GM23248 (cell line): ENCODE results near the gene TIMM22. TPM values are rescaled to one million over a fixed set of nuclear protein-coding genes. Genes with fewer than 3 reads are reported as not detected.

ENCODE experiments used
- DNase-seq: peaks from one replicate; pipeline ENCODE4 v3.0.0-alpha.2; 2015
- H2AFZ ChIP-seq: fragments of 200-600 bp; sonication (generic); 2 replicates; pipeline ENCODE4 v1.6.1; 2016; ENCODE audit warnings: antibody characterized with exemption
- H3F3A ChIP-seq: fragments of 200-600 bp; sonication (generic); 2 replicates; pipeline ENCODE4 v1.6.1; 2016; ENCODE audit warnings: mild to moderate bottlenecking, antibody characterized with exemption, mixed run types; ENCODE audit not compliant: insufficient read depth
- H3K27ac ChIP-seq: fragments of 200-600 bp; sonication (generic); 2 replicates; pipeline ENCODE4 v1.5.1; 2016; ENCODE audit warnings: mild to moderate bottlenecking
- H3K27me3 ChIP-seq: fragments of 200-600 bp; sonication (generic); replicated peaks from 2 replicates; pipeline ENCODE4 v1.6.1; 2016; ENCODE audit warnings: mild to moderate bottlenecking; ENCODE audit not compliant: insufficient read depth
- H3K36me3 ChIP-seq: fragments of 200-600 bp; sonication (generic); 2 replicates; pipeline ENCODE4 v1.6.1; 2016; ENCODE audit warnings: low read depth, mild to moderate bottlenecking
- H3K4me1 ChIP-seq: fragments of 200-600 bp; sonication (generic); 2 replicates; pipeline ENCODE4 v1.6.1; 2016; ENCODE audit warnings: mild to moderate bottlenecking; ENCODE audit not compliant: insufficient read depth
- H3K4me2 ChIP-seq: fragments of 200-600 bp; sonication (generic); one replicate; pipeline ENCODE4 v1.6.1; 2016; ENCODE audit warnings: mild to moderate bottlenecking; ENCODE audit not compliant: unreplicated experiment
- H3K4me3 ChIP-seq: fragments of 200-600 bp; sonication (generic); 2 replicates; pipeline ENCODE4 v1.5.1; 2016; ENCODE audit warnings: mild to moderate bottlenecking
- H3K79me2 ChIP-seq: fragments of 200-600 bp; sonication (generic); 2 replicates; pipeline ENCODE4 v1.6.1; 2016; ENCODE audit warnings: mild to moderate bottlenecking; ENCODE audit not compliant: insufficient read depth
- H3K9ac ChIP-seq: fragments of 200-600 bp; sonication (generic); 2 replicates; pipeline ENCODE4 v1.6.1; 2016; ENCODE audit warnings: mild to moderate bottlenecking
- H3K9me2 ChIP-seq: fragments of 200-600 bp; sonication (generic); 2 replicates; pipeline ENCODE4 v1.6.1; 2016; ENCODE audit warnings: mixed run types, mild to moderate bottlenecking, moderate library complexity; ENCODE audit not compliant: insufficient read depth
- H3K9me3 ChIP-seq: fragments of 200-600 bp; sonication (generic); one replicate; pipeline ENCODE4 v1.6.1; 2017; ENCODE audit warnings: low read depth
- H4K20me1 ChIP-seq: fragments of 200-600 bp; sonication (generic); 2 replicates; pipeline ENCODE4 v1.6.0; 2016; ENCODE audit not compliant: insufficient read depth
- EZH2 ChIP-seq: fragments of 200-600 bp; sonication (generic); IDR thresholded peaks from 2 replicates; pipeline ENCODE4 v1.6.1; 2018; ENCODE audit warnings: antibody characterized with exemption, mild to moderate bottlenecking; ENCODE audit not compliant: insufficient read depth, poor library complexity, severe bottlenecking
- EZH2phosphoT487 ChIP-seq: fragments of 200-600 bp; sonication (generic); IDR thresholded peaks from 2 replicates; pipeline ENCODE4 v1.6.1; 2018; ENCODE audit warnings: antibody characterized with exemption, moderate library complexity, mild to moderate bottlenecking, low read depth; ENCODE audit not compliant: insufficient read depth
- whole genome bisulfite sequencing, 2 experiments: methylation state at CpG; one replicate each; pipeline ENCODE4 v1.1.6; 2015 to 2017; ENCODE audit warnings: low lambda C conversion rate in 2 of 2, low coverage in 1 of 2; ENCODE audit errors: missing lambda C conversion rate in 2 of 2; 5-methylcytosine and 5-hydroxymethylcytosine counted together
- in situ Hi-C: fragments of 300-500 bp; cut with MboI; formaldehyde crosslinking; loops from 2 replicates; pipeline ENCODE4 v1.15.0; 2020
- polyA plus RNA-seq: library from polyadenylated mRNA; unstranded; fragments of >200 nt; fragmentation: Nextera tagmentation; extraction: Ambion mirVana; gene quantifications from 2 replicates; pipeline ENCODE4 v1.2.1, GENCODE V29; 2016
- total RNA-seq: library from RNA; depleted of rRNA; stranded (reverse); fragments of >200 nt; shearing (Covaris generic); gene quantifications from 2 replicates; pipeline ENCODE4 v1.2.3, GENCODE V29; 2014

The TIMM22 gene
- total and polyA plus RNA-seq, 2 experiments from 2014 or later, result 19.2 to 26.1 TPM

DNA sequence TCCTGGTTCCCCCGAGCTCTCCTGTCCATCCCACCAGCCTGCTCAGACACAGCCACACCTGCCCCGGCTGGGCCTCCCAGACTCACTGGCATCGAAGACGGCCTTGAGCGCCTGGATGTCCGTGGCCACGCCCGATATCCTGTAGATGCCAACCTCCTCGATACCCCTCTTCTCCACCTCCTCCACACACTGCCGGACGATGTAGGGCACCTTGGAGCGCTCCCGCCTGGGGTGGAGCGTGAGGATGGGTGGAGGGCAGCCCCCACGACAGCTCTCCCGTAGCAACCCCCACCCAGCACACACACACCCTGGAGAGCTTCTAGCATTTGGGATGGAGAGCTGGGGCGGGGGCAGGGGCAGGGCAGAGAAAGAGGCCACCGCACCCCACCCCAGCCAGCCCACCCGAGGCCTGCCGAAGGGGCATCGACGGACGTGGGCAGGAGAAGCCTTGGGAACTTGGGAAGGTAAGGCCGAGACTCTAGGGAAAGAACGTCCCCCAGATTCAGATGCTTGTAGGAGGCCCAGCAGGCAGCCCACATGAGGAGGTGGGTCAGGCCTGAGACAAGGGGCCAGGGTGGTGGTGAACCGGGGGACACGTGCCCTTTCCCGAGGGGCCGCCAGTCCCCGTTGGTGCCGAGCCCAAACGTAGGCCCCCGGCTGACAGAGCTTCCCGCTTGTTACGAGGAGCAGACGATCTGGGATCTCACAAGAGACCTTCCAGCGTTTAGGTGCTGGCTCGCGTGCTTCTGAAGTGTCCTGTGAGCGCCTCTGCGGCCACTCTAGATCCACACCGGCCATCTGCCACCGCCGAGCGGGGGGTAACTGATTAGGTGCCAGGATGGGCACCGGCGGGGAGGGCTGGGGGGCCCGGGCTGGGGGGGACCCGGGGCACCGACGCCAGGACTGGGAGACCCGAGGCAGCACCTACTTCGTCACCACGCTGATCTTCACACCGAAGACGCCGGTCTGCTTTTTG is 15.1 kb downstream of the TIMM22 start:
- Histone ChIP-seq H3K27ac (no peak overlapping the region), H3K9ac (no peak overlapping the region), H3K27me3 (no peaks in the 10 kb centered on the region)

DNA sequence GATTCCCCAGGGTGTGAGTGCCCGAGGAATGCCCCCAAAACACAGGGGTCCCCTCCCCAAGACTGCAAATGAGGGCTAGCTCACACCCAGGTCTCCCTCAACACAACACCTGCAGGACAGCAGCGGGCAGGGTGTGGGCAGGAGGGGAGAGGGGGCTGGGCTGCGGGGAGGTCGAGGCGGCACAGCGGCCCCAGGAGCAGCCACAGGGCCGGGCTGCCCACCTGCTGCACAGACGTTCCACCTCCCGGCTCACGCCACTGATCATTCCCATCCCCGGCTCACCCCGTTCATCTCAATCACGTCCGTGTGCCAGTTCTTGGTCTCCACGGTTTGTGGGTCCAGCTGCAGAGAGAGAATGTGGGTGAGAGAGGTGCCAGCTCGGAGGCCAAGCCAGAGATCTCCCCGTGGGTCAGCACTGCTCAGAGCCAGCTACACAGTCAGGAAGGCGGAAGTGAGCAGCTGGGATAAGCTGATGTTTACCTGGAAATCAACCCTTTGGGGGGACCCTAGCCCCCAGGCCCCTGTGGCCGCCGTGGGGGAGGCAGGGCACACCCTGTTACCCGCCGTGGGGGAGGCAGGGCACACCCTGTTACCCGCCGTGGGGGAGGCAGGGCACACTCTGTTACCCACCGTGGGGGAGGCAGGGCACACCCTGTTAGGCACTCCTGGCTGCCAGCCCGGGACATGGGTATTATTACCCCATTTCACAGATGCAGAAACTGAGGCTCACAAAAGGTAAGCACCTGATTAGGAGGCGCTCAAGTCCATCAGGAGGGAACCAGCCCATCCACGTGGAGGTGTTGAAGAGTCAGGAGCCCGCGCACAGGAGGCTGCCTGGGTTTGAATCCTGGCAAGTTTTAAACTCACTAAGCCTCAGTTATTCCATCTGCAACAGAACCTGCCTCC is 16.1 kb downstream of the TIMM22 start:
- in situ Hi-C loops, result no loop called here

More for the DNA sequence above, 15.1 kb downstream of the TIMM22 start:
- no peak overlapping the region for H3K4me3 ChIP-seq
- no peak for DNase-seq
- no peaks in the 10 kb centered on the region for H3K9me3 ChIP-seq
- WGBS, 2 experiments, result 88 to 89% methylated on average over 49 to 57 of the region's 57 CpGs
- H4K20me1 ChIP-seq, result no peaks in the 10 kb centered on the region
- no peaks in the 10 kb centered on the region for H3F3A ChIP-seq
- no peak overlapping the region for H3K4me2 ChIP-seq
- no peak for TF ChIP-seq EZH2
- no peak for TF ChIP-seq EZH2phosphoT487
- H3K79me2 ChIP-seq, result no peaks in the 10 kb centered on the region
- in situ Hi-C loops, result no loop called here
- H3K4me1 ChIP-seq, result no peaks in the 10 kb centered on the region
- no peak overlapping the region for H2AFZ ChIP-seq
- no peaks in the 10 kb centered on the region for H3K36me3 ChIP-seq
- H3K9me2 ChIP-seq, result no peaks in the 10 kb centered on the region

GRCh38 chr17:1013729-1014090 is 16.8 kb downstream of the TIMM22 start:
- Histone ChIP-seq H3K4me1 (no peaks in the 10 kb centered on the region), H2AFZ (no peak overlapping the region), H3K9me3 (no peaks in the 10 kb centered on the region), H3K9ac (no peak overlapping the region), H3K36me3 (no peaks in the 10 kb centered on the region), H3K79me2 (no peaks in the 10 kb centered on the region), H3K4me3 (no peak overlapping the region), H3K9me2 (no peaks in the 10 kb centered on the region), H3K4me2 (no peak overlapping the region), H4K20me1 (no peaks in the 10 kb centered on the region), H3K27me3 (no peaks in the 10 kb centered on the region), H3K27ac (no peak overlapping the region), H3F3A (no peaks in the 10 kb centered on the region)
- TF ChIP-seq EZH2phosphoT487 (no peak), EZH2 (no peak)
- no peak for DNase-seq
- in situ Hi-C loops, result no loop called here
- 89 to 90% methylated on average over 9 of the region's 9 CpGs for WGBS, 2 experiments

More for the DNA sequence above, 16.1 kb downstream of the TIMM22 start:
- Histone ChIP-seq H3K4me3 (no peak overlapping the region), H3K27ac (no peak overlapping the region), H3K9ac (no peak overlapping the region), H3K4me2 (no peak overlapping the region), H3K36me3 (no peaks in the 10 kb centered on the region), H2AFZ (no peak overlapping the region), H3K27me3 (no peaks in the 10 kb centered on the region), H3K9me2 (no peaks in the 10 kb centered on the region), H3K9me3 (no peaks in the 10 kb centered on the region), H3F3A (no peaks in the 10 kb centered on the region), H3K4me1 (no peaks in the 10 kb centered on the region), H3K79me2 (no peaks in the 10 kb centered on the region), H4K20me1 (no peaks in the 10 kb centered on the region)
- TF ChIP-seq EZH2 (no peak), EZH2phosphoT487 (no peak)
- no peak for DNase-seq
- WGBS, 2 experiments, result 86 to 90% methylated on average over 21 to 30 of the region's 30 CpGs

GRCh38 chr17:1018547-1018946 is 21.6 kb downstream of the TIMM22 start:
- no peak for TF ChIP-seq EZH2phosphoT487
- no peak for TF ChIP-seq EZH2
- DNase-seq, result no peak
- Histone ChIP-seq H3K27me3 (no peaks in the 10 kb centered on the region), H3K79me2 (no peaks in the 10 kb centered on the region), H3K27ac (no peak overlapping the region), H3K4me1 (no peaks in the 10 kb centered on the region), H3K36me3 (no peaks in the 10 kb centered on the region), H3K9me3 (no peaks in the 10 kb centered on the region), H3K9ac (no peak overlapping the region), H4K20me1 (no peaks in the 10 kb centered on the region), H3K9me2 (no peaks in the 10 kb centered on the region), H3K4me2 (no peak overlapping the region), H3F3A (no peaks in the 10 kb centered on the region), H2AFZ (no peak overlapping the region), H3K4me3 (no peak overlapping the region)
- in situ Hi-C loops, result no loop called here
- WGBS, 2 experiments, result 92 to 97% methylated on average over 7 to 11 of the region's 11 CpGs
